HEK293 (cell line): ENCODE results near the gene UGGT1.

Experiments used
- HIC1 ChIP-seq: fragments of 450-650 bp; formaldehyde crosslinking; IDR thresholded peaks from 2 replicates; pipeline ENCODE4 v1.5.1; 2016; ENCODE audit warnings: missing biosample characterization, missing genetic modification characterization
- KLF16 ChIP-seq: fragments of 450-650 bp; formaldehyde crosslinking; IDR thresholded peaks from 2 replicates; pipeline ENCODE4 v1.5.1; 2017; ENCODE audit warnings: missing biosample characterization, missing genetic modification characterization
- PBX3 ChIP-seq: sonication (generic); formaldehyde crosslinking; IDR thresholded peaks from 2 replicates; pipeline ENCODE4 v1.8.1; 2022; ENCODE audit warnings: mild to moderate bottlenecking, moderate library complexity, missing genetic modification reagents
- YY1 ChIP-seq: fragments of 450-650 bp; formaldehyde crosslinking; IDR thresholded peaks from 2 replicates; pipeline ENCODE4 v1.5.1; 2018; ENCODE audit warnings: missing biosample characterization, missing genetic modification characterization
- ZFHX2 ChIP-seq: fragments of 450-650 bp; formaldehyde crosslinking; conservative IDR thresholded peaks from 2 replicates; pipeline ENCODE4 v1.5.1; 2016; ENCODE audit warnings: missing biosample characterization, missing genetic modification characterization
- ZNF112 ChIP-seq: fragments of 450-650 bp; formaldehyde crosslinking; IDR thresholded peaks from 2 replicates; pipeline ENCODE4 v1.5.0; 2017; ENCODE audit warnings: missing biosample characterization, missing genetic modification characterization
- ZNF169 ChIP-seq: fragments of 450-650 bp; formaldehyde crosslinking; IDR thresholded peaks from 2 replicates; pipeline ENCODE4 v1.5.1; 2016; ENCODE audit warnings: missing biosample characterization, missing genetic modification characterization
- ZNF366 ChIP-seq: fragments of 450-650 bp; formaldehyde crosslinking; conservative IDR thresholded peaks from 2 replicates; pipeline ENCODE4 v1.5.1; 2016; ENCODE audit warnings: missing biosample characterization, missing genetic modification characterization
- ZNF416 ChIP-seq: fragments of 450-650 bp; formaldehyde crosslinking; IDR thresholded peaks from 2 replicates; pipeline ENCODE4 v1.5.1; 2016; ENCODE audit warnings: missing biosample characterization, missing genetic modification characterization
- ZNF501 ChIP-seq: fragments of 450-650 bp; formaldehyde crosslinking; IDR thresholded peaks from 2 replicates; pipeline ENCODE4 v1.5.1; 2016; ENCODE audit warnings: missing biosample characterization, missing genetic modification characterization
- ZNF510 ChIP-seq: fragments of 450-650 bp; formaldehyde crosslinking; IDR thresholded peaks from 2 replicates; pipeline ENCODE4 v1.5.1; 2018; ENCODE audit warnings: mild to moderate bottlenecking, missing genetic modification characterization, missing biosample characterization; ENCODE audit not compliant: insufficient replicate concordance
- ZNF777 ChIP-seq: fragments of 450-650 bp; formaldehyde crosslinking; IDR thresholded peaks from 2 replicates; pipeline ENCODE4 v1.5.1; 2017; ENCODE audit warnings: missing biosample characterization, missing genetic modification characterization, borderline replicate concordance
- TF ChIP-seq, protein P1 (sequence below): fragments of 450-650 bp; formaldehyde crosslinking; IDR thresholded peaks from 2 replicates; pipeline ENCODE4 v1.5.1; 2016; ENCODE audit warnings: missing biosample characterization, missing genetic modification characterization

DNA sequence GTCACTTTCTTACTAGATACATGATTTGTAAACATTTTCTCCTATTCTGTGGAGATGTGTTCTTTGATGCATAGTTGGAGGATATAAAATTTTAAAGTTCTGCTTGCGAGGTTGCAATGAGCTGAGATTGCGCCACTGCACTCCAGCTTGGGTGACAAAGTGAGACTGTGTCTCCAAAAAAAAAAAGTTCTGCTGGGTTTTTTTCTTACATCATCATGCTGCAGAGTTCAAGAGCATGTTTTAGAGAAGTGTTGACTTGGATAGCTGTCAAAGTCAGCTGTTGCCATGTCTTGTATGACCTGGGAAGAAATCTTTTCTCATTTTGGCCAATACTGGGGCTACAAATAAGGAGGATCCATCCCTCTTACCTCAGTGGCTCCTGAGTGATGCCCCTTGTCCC lies 71.3 kb downstream of the UGGT1 start:
- no peak for TF ChIP-seq ZNF366 (tag by site-specific recombination)
- TF ChIP-seq ZFHX2 (tag by site-specific recombination), result no peak
- no peak for TF ChIP-seq ZNF112 (tag by site-specific recombination)
- TF ChIP-seq, protein P1, sequence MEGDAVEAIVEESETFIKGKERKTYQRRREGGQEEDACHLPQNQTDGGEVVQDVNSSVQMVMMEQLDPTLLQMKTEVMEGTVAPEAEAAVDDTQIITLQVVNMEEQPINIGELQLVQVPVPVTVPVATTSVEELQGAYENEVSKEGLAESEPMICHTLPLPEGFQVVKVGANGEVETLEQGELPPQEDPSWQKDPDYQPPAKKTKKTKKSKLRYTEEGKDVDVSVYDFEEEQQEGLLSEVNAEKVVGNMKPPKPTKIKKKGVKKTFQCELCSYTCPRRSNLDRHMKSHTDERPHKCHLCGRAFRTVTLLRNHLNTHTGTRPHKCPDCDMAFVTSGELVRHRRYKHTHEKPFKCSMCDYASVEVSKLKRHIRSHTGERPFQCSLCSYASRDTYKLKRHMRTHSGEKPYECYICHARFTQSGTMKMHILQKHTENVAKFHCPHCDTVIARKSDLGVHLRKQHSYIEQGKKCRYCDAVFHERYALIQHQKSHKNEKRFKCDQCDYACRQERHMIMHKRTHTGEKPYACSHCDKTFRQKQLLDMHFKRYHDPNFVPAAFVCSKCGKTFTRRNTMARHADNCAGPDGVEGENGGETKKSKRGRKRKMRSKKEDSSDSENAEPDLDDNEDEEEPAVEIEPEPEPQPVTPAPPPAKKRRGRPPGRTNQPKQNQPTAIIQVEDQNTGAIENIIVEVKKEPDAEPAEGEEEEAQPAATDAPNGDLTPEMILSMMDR (tag by site-specific recombination), result no peak
- no peak for TF ChIP-seq ZNF501 (tag by site-specific recombination)
- no peak for TF ChIP-seq ZNF416 (tag by site-specific recombination)
- no peak for TF ChIP-seq KLF16
- no peak for TF ChIP-seq ZNF777 (tag by site-specific recombination)
- no peak for TF ChIP-seq ZNF169 (tag by site-specific recombination)
- no peak for TF ChIP-seq YY1 (tag by site-specific recombination)
- no peak for TF ChIP-seq PBX3 (CRISPR knock-in tag)
- TF ChIP-seq ZNF510 (tag by site-specific recombination), result no peak
- TF ChIP-seq HIC1 (tag by site-specific recombination), result no peak
